Myocyte (in vitro differentiated cells): ENCODE data around the gene ITPK1. TPM values are rescaled to one million over a fixed set of nuclear protein-coding genes. Genes with fewer than 3 reads are reported as not detected.
A peak's percentile ranks its signal among the peaks of the same experiment; 100 is the strongest.

Source experiments
- DNase-seq: peaks from one replicate; pipeline ENCODE4 v3.0.0-alpha.2; 2012; ENCODE audit warnings: low read depth
- total RNA-seq: library from RNA; depleted of rRNA; stranded (reverse); fragments of >200 nt; gene quantifications from 2 replicates; pipeline ENCODE4 v1.2.3, GENCODE V29; 2014

Gene ITPK1
- total RNA-seq, 1 donor from 2014 or later: 19.1 TPM

GRCh38 chr14:92994942-92995341 is 120.8 kb downstream of the ITPK1 start:
- DNase-seq: no peak

GRCh38 chr14:92994131-92994676 is 121.5 kb downstream of the ITPK1 start:
- no peak for DNase-seq

- DNase-seq: no peak
Measured at GRCh38 chr14:92993302-92993701, 122.4 kb downstream of the ITPK1 start.

- no peak for DNase-seq
Measured at GRCh38 chr14:92991536-92991935, 124.2 kb downstream of the ITPK1 start.

- no peak for DNase-seq
Measured at GRCh38 chr14:92990456-92991430, 125.0 kb downstream of the ITPK1 start.

GRCh38 chr14:92988786-92989755 is 126.7 kb downstream of the ITPK1 start:
- DNase-seq: peak; percentile 60

GRCh38 chr14:92987713-92988510 is 127.8 kb downstream of the ITPK1 start:
- no peak for DNase-seq

- no peak for DNase-seq
Measured at GRCh38 chr14:92987148-92987570, 128.6 kb downstream of the ITPK1 start.

GRCh38 chr14:92986254-92987147 is 129.2 kb downstream of the ITPK1 start:
- DNase-seq: peak; percentile 89

GRCh38 chr14:92985521-92985920 is 130.2 kb downstream of the ITPK1 start:
- no peak for DNase-seq

- no peak for DNase-seq
Measured at GRCh38 chr14:92984896-92985295, 130.8 kb downstream of the ITPK1 start.

- no peak for DNase-seq
Measured at GRCh38 chr14:92984082-92984788, 131.5 kb downstream of the ITPK1 start.

GRCh38 chr14:92982956-92983355 is 132.8 kb downstream of the ITPK1 start:
- DNase-seq: peak; percentile 87

- DNase-seq: no peak
Measured at GRCh38 chr14:92981726-92982125, 134.0 kb downstream of the ITPK1 start.

- DNase-seq: no peak
Measured at GRCh38 chr14:92980866-92981265, 134.9 kb downstream of the ITPK1 start.

- DNase-seq: no peak
Measured at GRCh38 chr14:92978229-92979021, 137.3 kb downstream of the ITPK1 start.

GRCh38 chr14:92976268-92976667 is 139.5 kb downstream of the ITPK1 start:
- DNase-seq: no peak
